KMS-11 (cell line): ENCODE measurements around the gene SPRED3.

Experiments
- H2AFZ ChIP-seq: fragments of 200-600 bp; sonication (generic); 2 replicates; pipeline ENCODE4 v1.6.1; 2016; ENCODE audit warnings: antibody characterized with exemption, mixed run types, low read depth
- H3K27ac ChIP-seq: fragments of 200-600 bp; sonication (generic); 2 replicates; pipeline ENCODE4 v1.6.1; 2016; ENCODE audit warnings: mild to moderate bottlenecking, mixed run types
- H3K27me3 ChIP-seq: fragments of 200-600 bp; sonication (generic); 2 replicates; pipeline ENCODE4 v1.6.1; 2017; ENCODE audit warnings: mild to moderate bottlenecking, low read depth, mixed run types, moderate library complexity; ENCODE audit not compliant: insufficient read depth
- H3K36me3 ChIP-seq: fragments of 200-600 bp; sonication (generic); 2 replicates; pipeline ENCODE4 v1.6.1; 2017; ENCODE audit warnings: mild to moderate bottlenecking, mixed run types; ENCODE audit not compliant: insufficient read depth
- H3K4me1 ChIP-seq: fragments of 200-600 bp; sonication (generic); 2 replicates; pipeline ENCODE4 v1.6.1; 2016; ENCODE audit warnings: mild to moderate bottlenecking, low read depth, mixed run types; ENCODE audit not compliant: poor library complexity, severe bottlenecking
- H3K4me2 ChIP-seq: fragments of 200-600 bp; sonication (generic); 2 replicates; pipeline ENCODE4 v1.7.0; 2016; ENCODE audit warnings: mild to moderate bottlenecking, mixed run types
- H3K4me3 ChIP-seq: fragments of 200-600 bp; sonication (generic); IDR thresholded peaks from 2 replicates; pipeline ENCODE4 v1.6.1; 2017; ENCODE audit warnings: low read depth, low read length, mixed read lengths; ENCODE audit not compliant: insufficient read depth
- H3K79me2 ChIP-seq: fragments of 200-600 bp; sonication (generic); 2 replicates; pipeline ENCODE4 v1.6.1; 2016; ENCODE audit warnings: low read depth, mixed run types; ENCODE audit not compliant: insufficient read depth
- H3K9ac ChIP-seq: fragments of 200-600 bp; sonication (generic); 2 replicates; pipeline ENCODE4 v1.6.1; 2016; ENCODE audit warnings: mild to moderate bottlenecking, mixed run types
- H4K20me1 ChIP-seq: fragments of 200-600 bp; sonication (generic); 2 replicates; pipeline ENCODE4 v1.6.1; 2016; ENCODE audit warnings: mild to moderate bottlenecking, mixed run types; ENCODE audit not compliant: insufficient read depth
- TF ChIP-seq, protein P1 (sequence below): fragments of 200-600 bp; sonication (generic); conservative IDR thresholded peaks from 2 replicates; pipeline ENCODE4 v1.6.1; 2017; ENCODE audit warnings: low read depth, mild to moderate bottlenecking, antibody characterized with exemption, low read length, moderate library complexity, mixed read lengths

Gene SPRED3

GRCh38 chr19:38389957-38390924 is 1.7 kb downstream of the SPRED3 start:
- TF ChIP-seq, protein P1, sequence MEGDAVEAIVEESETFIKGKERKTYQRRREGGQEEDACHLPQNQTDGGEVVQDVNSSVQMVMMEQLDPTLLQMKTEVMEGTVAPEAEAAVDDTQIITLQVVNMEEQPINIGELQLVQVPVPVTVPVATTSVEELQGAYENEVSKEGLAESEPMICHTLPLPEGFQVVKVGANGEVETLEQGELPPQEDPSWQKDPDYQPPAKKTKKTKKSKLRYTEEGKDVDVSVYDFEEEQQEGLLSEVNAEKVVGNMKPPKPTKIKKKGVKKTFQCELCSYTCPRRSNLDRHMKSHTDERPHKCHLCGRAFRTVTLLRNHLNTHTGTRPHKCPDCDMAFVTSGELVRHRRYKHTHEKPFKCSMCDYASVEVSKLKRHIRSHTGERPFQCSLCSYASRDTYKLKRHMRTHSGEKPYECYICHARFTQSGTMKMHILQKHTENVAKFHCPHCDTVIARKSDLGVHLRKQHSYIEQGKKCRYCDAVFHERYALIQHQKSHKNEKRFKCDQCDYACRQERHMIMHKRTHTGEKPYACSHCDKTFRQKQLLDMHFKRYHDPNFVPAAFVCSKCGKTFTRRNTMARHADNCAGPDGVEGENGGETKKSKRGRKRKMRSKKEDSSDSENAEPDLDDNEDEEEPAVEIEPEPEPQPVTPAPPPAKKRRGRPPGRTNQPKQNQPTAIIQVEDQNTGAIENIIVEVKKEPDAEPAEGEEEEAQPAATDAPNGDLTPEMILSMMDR: no peak
- H2AFZ ChIP-seq: no peak overlapping the region
- peaks cover 63% of the 10 kb centered on the region for H3K27me3 ChIP-seq
- H4K20me1 ChIP-seq: no peaks in the 10 kb centered on the region
- H3K36me3 ChIP-seq: no peaks in the 10 kb centered on the region
- no peak overlapping the region for H3K27ac ChIP-seq
- peaks cover 11% of the 10 kb centered on the region for H3K4me1 ChIP-seq
- no peak overlapping the region for H3K9ac ChIP-seq
- no peaks in the 10 kb centered on the region for H3K79me2 ChIP-seq
- no peak overlapping the region for H3K4me2 ChIP-seq
- no peak overlapping the region for H3K4me3 ChIP-seq

DNA sequence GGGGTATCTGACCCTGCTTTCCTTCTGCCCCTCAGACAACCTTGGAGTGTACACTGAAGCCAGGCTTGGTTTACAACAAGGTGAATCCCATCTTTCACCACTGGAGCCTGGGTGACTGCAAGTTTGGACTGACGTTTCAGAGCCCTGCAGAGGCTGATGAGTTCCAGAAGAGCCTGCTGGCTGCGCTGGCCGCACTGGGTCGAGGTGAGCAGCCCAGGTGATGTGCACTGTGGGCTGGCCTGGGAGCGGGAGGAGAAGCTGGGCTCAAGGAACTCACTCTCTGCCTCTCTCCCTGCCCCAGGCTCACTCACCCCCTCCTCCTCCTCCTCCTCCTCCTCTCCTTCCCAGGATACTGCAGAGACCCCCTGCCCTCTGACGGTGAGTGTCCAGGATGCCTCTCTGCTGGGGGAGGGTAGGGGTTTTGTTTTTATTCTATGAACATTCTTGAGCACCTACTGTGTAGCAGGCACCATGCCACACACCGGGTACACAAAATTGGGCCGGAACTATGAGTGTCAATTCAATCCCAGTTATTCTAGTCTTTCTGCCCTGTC is 3.5 kb downstream of the SPRED3 start:
- H4K20me1 ChIP-seq: no peaks in the 10 kb centered on the region
- H3K27me3 ChIP-seq: peaks cover 79% of the 10 kb centered on the region

GRCh38 chr19:38392707-38393308 is 4.3 kb downstream of the SPRED3 start:
- TF ChIP-seq, protein P1: no peak
- Histone ChIP-seq H3K4me3 (no peak overlapping the region), H3K36me3 (no peaks in the 10 kb centered on the region), H3K79me2 (no peaks in the 10 kb centered on the region), H2AFZ (no peak overlapping the region), H3K4me1 (peaks cover 3% of the 10 kb centered on the region), H3K27ac (no peak overlapping the region), H3K27me3 (peaks cover 87% of the 10 kb centered on the region), H3K9ac (no peak overlapping the region), H4K20me1 (no peaks in the 10 kb centered on the region), H3K4me2 (no peak overlapping the region)

More for the DNA sequence above, 3.5 kb downstream of the SPRED3 start:
- Histone ChIP-seq H3K79me2 (no peaks in the 10 kb centered on the region), H3K27ac (no peak overlapping the region), H3K4me1 (peaks cover 5% of the 10 kb centered on the region), H3K4me3 (no peak overlapping the region), H2AFZ (no peak overlapping the region), H3K9ac (no peak overlapping the region), H3K36me3 (no peaks in the 10 kb centered on the region), H3K4me2 (no peak overlapping the region)
- TF ChIP-seq, protein P1: no peak

DNA sequence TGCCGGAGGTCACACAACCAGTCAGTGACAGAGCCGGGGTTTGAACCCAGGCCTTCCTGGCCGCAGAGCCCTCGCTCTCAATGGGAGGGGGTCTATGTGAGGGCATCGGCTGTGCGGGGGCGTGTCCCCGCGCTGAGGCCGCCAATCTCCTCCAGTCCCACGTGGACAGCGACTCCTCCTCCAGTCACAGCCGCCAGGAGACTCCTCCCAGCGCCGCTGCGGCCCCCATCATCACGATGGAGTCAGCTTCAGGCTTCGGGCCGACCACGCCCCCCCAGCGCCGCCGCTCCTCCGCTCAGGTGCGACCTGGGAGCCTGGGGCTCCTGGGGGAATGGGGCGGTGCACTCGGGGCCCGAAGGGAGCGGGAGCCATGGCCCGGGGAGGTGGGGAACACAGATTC is 6.0 kb downstream of the SPRED3 start:
- Histone ChIP-seq H4K20me1 (no peaks in the 10 kb centered on the region), H3K27me3 (peaks cover 88% of the 10 kb centered on the region), H3K36me3 (no peaks in the 10 kb centered on the region), H3K4me1 (no peaks in the 10 kb centered on the region), H3K79me2 (no peaks in the 10 kb centered on the region), H3K4me3 (no peak overlapping the region), H2AFZ (no peak overlapping the region), H3K4me2 (no peak overlapping the region), H3K9ac (no peak overlapping the region), H3K27ac (no peak overlapping the region)
- TF ChIP-seq, protein P1: no peak
